ENCODE results near the gene TRMT10B. TPM values are rescaled to one million over a fixed set of nuclear protein-coding genes. Genes with fewer than 3 reads are reported as not detected.

TRMT10B gene
- total and polyA plus RNA-seq, 2 of the 13 experiments (the other 11 are each of a cell fraction or from before 2014, with no cell fraction given): 3.1 to 3.9 TPM

DNA sequence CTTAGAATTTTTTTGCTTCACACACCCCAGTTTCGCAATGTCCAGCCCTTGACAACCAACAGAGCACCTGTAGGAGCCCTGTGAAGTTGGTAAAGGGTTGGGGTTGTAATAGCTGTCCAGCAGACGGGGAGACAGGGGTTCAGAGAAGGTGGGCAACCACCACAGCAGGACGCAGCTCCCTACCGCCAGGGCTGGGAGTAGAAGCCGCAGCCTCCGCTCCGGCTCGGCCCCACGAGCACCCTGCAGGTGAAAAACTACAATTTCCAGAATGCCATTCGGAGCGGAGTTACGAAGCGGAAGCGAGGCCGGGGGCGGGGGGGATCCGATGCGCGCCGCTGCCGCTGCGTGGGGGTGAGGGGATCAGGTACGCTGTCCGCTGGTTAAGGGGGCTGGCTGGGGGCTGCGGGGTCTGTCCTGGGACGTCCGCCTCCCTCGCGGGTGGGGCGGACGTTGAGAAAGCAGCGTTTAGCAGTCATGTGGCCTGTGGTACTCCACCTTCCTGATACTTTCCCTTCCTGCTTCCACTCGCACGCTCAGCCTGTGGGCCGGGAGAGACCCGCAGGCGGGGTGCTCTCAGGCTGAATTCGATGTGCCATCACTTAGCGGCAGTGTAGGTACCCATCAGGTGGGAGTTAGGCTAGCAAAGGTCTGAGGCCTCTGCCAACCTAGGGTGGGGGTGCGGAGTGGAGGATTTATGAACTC, at the start of gene TRMT10B (continued):
- TF ChIP-seq, protein P1, sequence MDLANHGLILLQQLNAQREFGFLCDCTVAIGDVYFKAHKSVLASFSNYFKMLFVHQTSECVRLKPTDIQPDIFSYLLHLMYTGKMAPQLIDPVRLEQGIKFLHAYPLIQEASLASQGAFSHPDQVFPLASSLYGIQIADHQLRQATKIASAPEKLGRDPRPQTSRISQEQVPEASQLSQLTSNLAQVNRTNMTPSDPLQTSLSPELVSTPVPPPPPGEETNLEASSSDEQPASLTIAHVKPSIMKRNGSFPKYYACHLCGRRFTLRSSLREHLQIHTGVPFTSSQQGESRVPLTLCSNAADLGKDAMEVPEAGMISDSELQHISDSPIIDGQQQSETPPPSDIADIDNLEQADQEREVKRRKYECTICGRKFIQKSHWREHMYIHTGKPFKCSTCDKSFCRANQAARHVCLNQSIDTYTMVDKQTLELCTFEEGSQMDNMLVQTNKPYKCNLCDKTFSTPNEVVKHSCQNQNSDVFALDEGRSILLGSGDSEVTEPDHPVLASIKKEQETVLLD (CRISPR knock-in tag; IDR thresholded peaks at IDR 0.05; ENCODE audit: low read depth): no peak
- TF ChIP-seq KDM3A (CRISPR knock-in tag; IDR thresholded peaks at IDR 0.05; ENCODE audit: low read depth) (no peak), ZNF382 (CRISPR knock-in tag; IDR thresholded peaks at IDR 0.05; ENCODE audit: borderline replicate concordance) (no peak)

DNA sequence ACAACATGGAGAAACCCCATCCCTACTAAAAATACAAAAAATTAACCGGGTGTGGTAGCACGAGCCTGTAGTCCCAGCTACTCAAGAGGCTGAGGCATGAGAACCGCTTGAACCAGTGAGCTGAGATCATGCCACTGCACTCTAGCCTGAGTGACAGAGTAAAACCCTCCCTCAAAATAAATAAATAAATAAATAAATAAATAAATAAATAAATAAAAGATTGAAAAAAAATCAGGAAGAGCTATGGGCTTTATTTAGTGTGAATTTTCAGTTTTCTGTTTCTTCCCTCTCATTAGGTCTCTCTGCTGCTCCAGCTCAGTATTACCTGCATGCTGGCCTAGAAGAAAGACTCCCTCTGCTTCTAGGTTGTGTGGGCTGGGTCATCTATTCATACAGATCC, 47.8 kb upstream of the TRMT10B start:
- POLR2A ChIA-PET: no interaction called here
- 28% methylated on average over 3 of the region's 3 CpGs for WGBS (ENCODE audit: low lambda C conversion rate)
- H3K79me2 ChIP-seq (ENCODE audit: insufficient read depth, low read length): no peaks in the 10 kb centered on the region
- no peak overlapping the region for H2AFZ ChIP-seq (ENCODE audit: low read length)
- H4K20me1 ChIP-seq (ENCODE audit: insufficient read depth, low read length): no peaks in the 10 kb centered on the region
- intact Hi-C loops (cut with micrococcal nuclease; ENCODE audit: unreplicated experiment): no loop called here
- CTCF ChIA-PET (ENCODE audit: low intra/inter-chr PET ratio, low total read pairs): no interaction called here
- H3K9ac ChIP-seq (ENCODE audit: insufficient read depth, low read depth, low read length): no peak overlapping the region
- FAIRE-seq: no peak
- no peak overlapping the region for H3K4me2 ChIP-seq (ENCODE audit: low read depth, low read length)
- no peak overlapping the region for H3K27ac ChIP-seq (ENCODE audit: extremely low read length, insufficient read depth, low read length)
- peaks cover 0 to 35% of the 10 kb centered on the region in 2 experiments; a peak in 2 of 5 replicates for H3K27me3 ChIP-seq (ENCODE audit: control insufficient read depth in 1 of 2, insufficient read depth in 2 of 2, low read length in 2 of 2)
- DNase-seq (ENCODE audit: low spot score): no peak
- no TSS peak for BruUV-seq (replicated peaks)
- TF ChIP-seq EED (CRISPR knock-in tag; IDR thresholded peaks at IDR 0.05) (no peak), ZNF354B (CRISPR knock-in tag; IDR thresholded peaks at IDR 0.05) (no peak), RXRA (CRISPR knock-in tag; IDR thresholded peaks at IDR 0.05) (no peak), SIX4 (CRISPR knock-in tag; IDR thresholded peaks at IDR 0.05) (no peak), ZNF101 (CRISPR knock-in tag; IDR thresholded peaks at IDR 0.05; ENCODE audit: borderline replicate concordance, low read depth) (no peak), ZNF431 (CRISPR knock-in tag; IDR thresholded peaks at IDR 0.05; ENCODE audit: borderline replicate concordance, low read depth) (no peak)
- TF ChIP-seq, protein P2, sequence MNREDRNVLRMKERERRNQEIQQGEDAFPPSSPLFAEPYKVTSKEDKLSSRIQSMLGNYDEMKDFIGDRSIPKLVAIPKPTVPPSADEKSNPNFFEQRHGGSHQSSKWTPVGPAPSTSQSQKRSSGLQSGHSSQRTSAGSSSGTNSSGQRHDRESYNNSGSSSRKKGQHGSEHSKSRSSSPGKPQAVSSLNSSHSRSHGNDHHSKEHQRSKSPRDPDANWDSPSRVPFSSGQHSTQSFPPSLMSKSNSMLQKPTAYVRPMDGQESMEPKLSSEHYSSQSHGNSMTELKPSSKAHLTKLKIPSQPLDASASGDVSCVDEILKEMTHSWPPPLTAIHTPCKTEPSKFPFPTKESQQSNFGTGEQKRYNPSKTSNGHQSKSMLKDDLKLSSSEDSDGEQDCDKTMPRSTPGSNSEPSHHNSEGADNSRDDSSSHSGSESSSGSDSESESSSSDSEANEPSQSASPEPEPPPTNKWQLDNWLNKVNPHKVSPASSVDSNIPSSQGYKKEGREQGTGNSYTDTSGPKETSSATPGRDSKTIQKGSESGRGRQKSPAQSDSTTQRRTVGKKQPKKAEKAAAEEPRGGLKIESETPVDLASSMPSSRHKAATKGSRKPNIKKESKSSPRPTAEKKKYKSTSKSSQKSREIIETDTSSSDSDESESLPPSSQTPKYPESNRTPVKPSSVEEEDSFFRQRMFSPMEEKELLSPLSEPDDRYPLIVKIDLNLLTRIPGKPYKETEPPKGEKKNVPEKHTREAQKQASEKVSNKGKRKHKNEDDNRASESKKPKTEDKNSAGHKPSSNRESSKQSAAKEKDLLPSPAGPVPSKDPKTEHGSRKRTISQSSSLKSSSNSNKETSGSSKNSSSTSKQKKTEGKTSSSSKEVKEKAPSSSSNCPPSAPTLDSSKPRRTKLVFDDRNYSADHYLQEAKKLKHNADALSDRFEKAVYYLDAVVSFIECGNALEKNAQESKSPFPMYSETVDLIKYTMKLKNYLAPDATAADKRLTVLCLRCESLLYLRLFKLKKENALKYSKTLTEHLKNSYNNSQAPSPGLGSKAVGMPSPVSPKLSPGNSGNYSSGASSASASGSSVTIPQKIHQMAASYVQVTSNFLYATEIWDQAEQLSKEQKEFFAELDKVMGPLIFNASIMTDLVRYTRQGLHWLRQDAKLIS (CRISPR knock-in tag; IDR thresholded peaks at IDR 0.05): no peak
- TF ChIP-seq, protein P3, sequence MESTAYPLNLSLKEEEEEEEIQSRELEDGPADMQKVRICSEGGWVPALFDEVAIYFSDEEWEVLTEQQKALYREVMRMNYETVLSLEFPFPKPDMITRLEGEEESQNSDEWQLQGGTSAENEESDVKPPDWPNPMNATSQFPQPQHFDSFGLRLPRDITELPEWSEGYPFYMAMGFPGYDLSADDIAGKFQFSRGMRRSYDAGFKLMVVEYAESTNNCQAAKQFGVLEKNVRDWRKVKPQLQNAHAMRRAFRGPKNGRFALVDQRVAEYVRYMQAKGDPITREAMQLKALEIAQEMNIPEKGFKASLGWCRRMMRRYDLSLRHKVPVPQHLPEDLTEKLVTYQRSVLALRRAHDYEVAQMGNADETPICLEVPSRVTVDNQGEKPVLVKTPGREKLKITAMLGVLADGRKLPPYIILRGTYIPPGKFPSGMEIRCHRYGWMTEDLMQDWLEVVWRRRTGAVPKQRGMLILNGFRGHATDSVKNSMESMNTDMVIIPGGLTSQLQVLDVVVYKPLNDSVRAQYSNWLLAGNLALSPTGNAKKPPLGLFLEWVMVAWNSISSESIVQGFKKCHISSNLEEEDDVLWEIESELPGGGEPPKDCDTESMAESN (CRISPR knock-in tag; conservative IDR thresholded peaks at IDR 0.05): no peak
- TF ChIP-seq, protein P4, sequence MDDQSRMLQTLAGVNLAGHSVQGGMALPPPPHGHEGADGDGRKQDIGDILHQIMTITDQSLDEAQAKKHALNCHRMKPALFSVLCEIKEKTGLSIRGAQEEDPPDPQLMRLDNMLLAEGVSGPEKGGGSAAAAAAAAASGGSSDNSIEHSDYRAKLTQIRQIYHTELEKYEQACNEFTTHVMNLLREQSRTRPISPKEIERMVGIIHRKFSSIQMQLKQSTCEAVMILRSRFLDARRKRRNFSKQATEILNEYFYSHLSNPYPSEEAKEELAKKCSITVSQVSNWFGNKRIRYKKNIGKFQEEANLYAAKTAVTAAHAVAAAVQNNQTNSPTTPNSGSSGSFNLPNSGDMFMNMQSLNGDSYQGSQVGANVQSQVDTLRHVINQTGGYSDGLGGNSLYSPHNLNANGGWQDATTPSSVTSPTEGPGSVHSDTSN (CRISPR knock-in tag; IDR thresholded peaks at IDR 0.05; ENCODE audit: borderline replicate concordance): no peak
- H3K36me3 ChIP-seq (replicated peaks in 1 of 2; ENCODE audit: control insufficient read depth in 1 of 2, insufficient read depth in 2 of 2, low read length in 2 of 2): no peaks in the 10 kb centered on the region
- H3K9me3 ChIP-seq (ENCODE audit: low read length): no peaks in the 10 kb centered on the region
- in situ Hi-C loops (cut with HindIII; ENCODE audit: extremely low pct_ligation_motif_present, low pct_unique_long_range_greater_than_20kb): no loop called here
- ATAC-seq: no peak
- no peak overlapping the region for H3K4me3 ChIP-seq (replicated peaks in 1 of 3; ENCODE audit: insufficient read depth in 1 of 3, low read depth in 2 of 3, low read length in 3 of 3)
- peaks cover 11% of the 10 kb centered on the region for H3K4me1 ChIP-seq (ENCODE audit: insufficient read depth, low read length)
